CD4-positive, alpha-beta memory T cell (primary cell): ENCODE results near the gene ACP7. TPM values are rescaled to one million over a fixed set of nuclear protein-coding genes. Genes with fewer than 3 reads are reported as not detected.

Experiments used
- CTCF ChIA-PET: fragments of 350-600 bp; sonication (Branson Sonifier 250); formaldehyde crosslinking; loops from one replicate; lab custom pipeline; 2021; ENCODE audit warnings: inconsistent platforms; ENCODE audit not compliant: partially characterized antibody; lab: Charles Lee
- POLR2A ChIA-PET: fragments of 350-600 bp; sonication (Branson Sonifier 250); formaldehyde crosslinking; loops from one replicate; lab custom pipeline; 2021; ENCODE audit not compliant: partially characterized antibody; lab: Charles Lee
- DNase-seq, 5 donors: peaks; one replicate each; pipeline versions ENCODE4 v3.0.0 to v3.0.0-alpha.2; 2020 to 2022; ENCODE audit warnings: mixed read lengths in 1 of 5
- H3K27ac ChIP-seq: one replicate; pipeline ENCODE4 v1.7.0; 2013; ENCODE audit warnings: low read depth, low read length
- H3K27me3 ChIP-seq: 2 replicates; pipeline ENCODE4 v1.7.0; 2013; ENCODE audit warnings: mild to moderate bottlenecking, low read length, moderate library complexity; ENCODE audit not compliant: insufficient read depth
- H3K36me3 ChIP-seq: 2 replicates; pipeline ENCODE4 v1.7.0; 2013; ENCODE audit warnings: mild to moderate bottlenecking, low read length, moderate library complexity; ENCODE audit not compliant: insufficient read depth
- H3K4me1 ChIP-seq: 2 replicates; pipeline ENCODE4 v1.7.0; 2013; ENCODE audit warnings: mild to moderate bottlenecking, low read length, moderate library complexity; ENCODE audit not compliant: insufficient read depth
- H3K4me3 ChIP-seq, 2 donors: one replicate each; pipeline ENCODE4 v1.7.0; 2013; ENCODE audit warnings: low read length in 2 of 2, mild to moderate bottlenecking in 1 of 2
- H3K9me3 ChIP-seq, 2 donors: one replicate each; pipeline ENCODE4 v1.7.0; 2013; ENCODE audit warnings: low read length in 2 of 2, control low read depth in 1 of 2; ENCODE audit not compliant: control insufficient read depth in 1 of 2
- H3K27ac Mint-ChIP-seq, 7 donors: one replicate each; pipeline ENCODE4 v1.8.0; 2020 to 2021; ENCODE audit warnings: mixed read lengths in 7 of 7, mild to moderate bottlenecking in 6 of 7, inconsistent platforms in 3 of 7, moderate library complexity in 3 of 7
- H3K27me3 Mint-ChIP-seq, 2 donors: one replicate each; pipeline ENCODE4 v1.8.0; 2020 to 2021; ENCODE audit warnings: mixed read lengths in 2 of 2
- H3K36me3 Mint-ChIP-seq, 2 donors: one replicate each; pipeline ENCODE4 v1.8.0; 2020 to 2021; ENCODE audit warnings: mixed read lengths in 2 of 2, inconsistent platforms in 1 of 2, mild to moderate bottlenecking in 1 of 2
- H3K4me1 Mint-ChIP-seq, 4 donors: one replicate each; pipeline ENCODE4 v1.8.0; 2020 to 2021; ENCODE audit warnings: mixed read lengths in 4 of 4, mild to moderate bottlenecking in 1 of 4
- H3K4me3 Mint-ChIP-seq, 8 donors: one replicate each; pipeline ENCODE4 v1.8.0; 2020 to 2021; ENCODE audit warnings: mixed read lengths in 8 of 8, mild to moderate bottlenecking in 7 of 8, moderate library complexity in 6 of 8, inconsistent platforms in 3 of 8
- H3K9me3 Mint-ChIP-seq, 8 donors: one replicate each; pipeline ENCODE4 v1.8.0; 2020 to 2021; ENCODE audit warnings: mixed read lengths in 8 of 8, mild to moderate bottlenecking in 5 of 8, inconsistent platforms in 3 of 8, moderate library complexity in 1 of 8
- intact Hi-C: fragments of 100-400 bp; cut with micrococcal nuclease; formaldehyde crosslinking; loops from one replicate; pipeline ENCODE4 v1.15.1; 2023
- polyA plus RNA-seq, 2 donors: library from polyadenylated mRNA; unstranded; fragments of 300-500 nt; fragmentation: Illumina TruSeq; gene quantifications; one replicate each; pipeline ENCODE4 v1.2.3, GENCODE V29; 2021
- total RNA-seq, 2 experiments: library from RNA; stranded (reverse); gene quantifications; one replicate each; pipeline ENCODE4 v1.2.3, GENCODE V29; 2021

The ACP7 gene
- total and polyA plus RNA-seq, 4 experiments from 2014 or later, result 0.14 TPM; not detected in 3

- no peaks in the 10 kb centered on the region for H3K36me3 Mint-ChIP-seq
- Histone ChIP-seq H3K4me1 (peaks cover 21% of the 10 kb centered on the region), H3K36me3 (no peaks in the 10 kb centered on the region), H3K27ac (no peak overlapping the region), H3K27me3 (peaks cover 5% of the 10 kb centered on the region), H3K4me3 (no peak overlapping the region), H3K9me3 (no peaks in the 10 kb centered on the region)
- H3K4me3 Mint-ChIP-seq, result no peak overlapping the region
- H3K27me3 Mint-ChIP-seq, result peaks cover 9 to 10% of the 10 kb centered on the region in 2 donors
- DNase-seq, result no peak
- H3K9me3 Mint-ChIP-seq, result no peaks in the 10 kb centered on the region
- CTCF ChIA-PET, result interaction anchor here (2.4 kb wide), 1 partner anchor 26 kb away, joined by 8 read pairs; no protein-coding TSS in a partner anchor
- peak overlapping the region in 3 of 7 donors; percentile 35 to 52 (median 47) for H3K27ac Mint-ChIP-seq
- peaks cover 17 to 29% (median 23%) of the 10 kb centered on the region in 4 donors for H3K4me1 Mint-ChIP-seq
- intact Hi-C loops, result no loop called here
- POLR2A ChIA-PET, result no interaction called here
These were observed 6.8 kb upstream of the ACP7 start for GRCh38 chr19:39077323-39077722.

DNA sequence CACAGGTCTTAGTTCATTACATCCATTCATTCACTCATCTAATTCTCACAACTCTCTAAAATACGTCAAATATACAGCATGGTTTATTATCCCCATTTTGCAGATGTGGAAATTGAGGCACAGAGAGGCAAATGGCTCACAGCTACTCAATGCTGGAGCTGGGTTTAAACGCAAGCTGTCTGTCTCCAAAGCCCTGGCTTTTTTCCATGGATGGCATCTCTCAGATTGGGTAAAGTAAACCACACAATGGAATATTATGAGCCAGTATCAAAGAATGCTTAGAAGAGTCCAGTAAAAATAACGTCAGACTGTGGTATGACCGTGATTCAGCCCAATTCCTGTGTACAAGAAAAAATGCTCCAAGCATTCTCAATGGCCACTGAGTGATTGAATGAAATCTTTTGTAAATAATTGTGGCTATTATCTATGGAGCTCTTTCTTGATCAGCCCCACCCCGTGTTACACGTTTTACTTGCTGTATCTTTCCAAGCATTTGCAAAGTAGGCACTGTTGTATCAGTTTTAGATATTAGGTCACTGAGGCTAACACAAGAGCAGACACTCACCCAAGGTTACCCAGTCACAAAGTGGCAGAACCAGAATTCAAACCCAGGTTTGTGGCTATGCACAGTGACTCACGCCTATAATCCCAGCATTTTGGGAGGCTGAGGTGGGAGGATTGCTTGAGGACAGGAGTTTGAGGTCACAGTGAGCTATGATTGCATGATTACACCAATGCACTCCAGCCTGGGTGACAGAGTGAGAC lies 5.5 kb upstream of the ACP7 start:
- peak overlapping the region in 1 of 7 donors; percentile 12 for H3K27ac Mint-ChIP-seq
- no peak overlapping the region for H3K27ac ChIP-seq
- H3K4me3 ChIP-seq, result no peak overlapping the region
- H3K4me1 ChIP-seq, result peaks cover 20% of the 10 kb centered on the region
- CTCF ChIA-PET, result interaction anchor here (0.8 to 2.4 kb wide), 2 partner anchors 27 to 676 kb away, joined by 3 to 8 read pairs; partner anchors contain the start of gene FAM98C
- peaks cover 20 to 21% of the 10 kb centered on the region in 2 donors for H3K27me3 Mint-ChIP-seq
- H3K36me3 ChIP-seq, result no peaks in the 10 kb centered on the region
- H3K9me3 Mint-ChIP-seq, result no peaks in the 10 kb centered on the region
- intact Hi-C loops, result no loop called here
- POLR2A ChIA-PET, result no interaction called here
- no peaks in the 10 kb centered on the region for H3K36me3 Mint-ChIP-seq
- peaks cover 15% of the 10 kb centered on the region for H3K27me3 ChIP-seq
- no peaks in the 10 kb centered on the region for H3K9me3 ChIP-seq
- no peak for DNase-seq
- H3K4me1 Mint-ChIP-seq, result peaks cover 14 to 28% (median 23%) of the 10 kb centered on the region in 4 donors
- H3K4me3 Mint-ChIP-seq, result no peak overlapping the region

DNA sequence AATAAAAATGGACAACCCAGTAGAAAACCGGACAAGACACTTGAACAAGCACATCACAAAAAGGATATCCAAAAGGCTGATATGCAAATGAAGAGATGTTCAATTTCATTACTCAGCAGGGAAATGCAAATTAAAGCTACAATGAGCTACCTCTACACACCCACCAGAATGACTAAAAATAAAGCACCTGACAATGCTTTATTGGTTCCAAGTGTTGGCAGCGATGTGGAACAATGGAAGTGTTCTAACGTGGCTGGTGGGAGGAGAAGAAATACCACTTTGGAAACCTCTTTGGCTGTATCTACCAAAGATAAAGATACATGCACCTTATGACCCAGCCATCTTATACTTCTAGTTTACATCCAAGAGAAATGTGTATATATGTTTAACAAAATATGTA lies 3.7 kb upstream of the ACP7 start:
- H3K4me1 Mint-ChIP-seq, result peaks cover 7 to 24% (median 18%) of the 10 kb centered on the region in 4 donors
- H3K36me3 Mint-ChIP-seq, result no peaks in the 10 kb centered on the region
- intact Hi-C loops, result no loop called here
- Histone ChIP-seq H3K27me3 (peaks cover 21% of the 10 kb centered on the region), H3K4me1 (peaks cover 13% of the 10 kb centered on the region), H3K4me3 (no peak overlapping the region), H3K36me3 (no peaks in the 10 kb centered on the region), H3K27ac (no peak overlapping the region), H3K9me3 (no peaks in the 10 kb centered on the region)
- POLR2A ChIA-PET, result no interaction called here
- DNase-seq, result no peak
- no peaks in the 10 kb centered on the region for H3K9me3 Mint-ChIP-seq
- H3K27me3 Mint-ChIP-seq, result peaks cover 24 to 27% of the 10 kb centered on the region in 2 donors
- CTCF ChIA-PET, result interaction anchor here (0.9 kb wide), 1 partner anchor 249 kb away, joined by 3 read pairs; no protein-coding TSS in a partner anchor
- H3K4me3 Mint-ChIP-seq, result no peak overlapping the region
- H3K27ac Mint-ChIP-seq, result no peak overlapping the region

GRCh38 chr19:39082167-39082566 lies 2.0 kb upstream of the ACP7 start:
- Histone ChIP-seq H3K27me3 (peaks cover 21% of the 10 kb centered on the region), H3K4me1 (peaks cover 13% of the 10 kb centered on the region), H3K36me3 (no peaks in the 10 kb centered on the region), H3K4me3 (no peak overlapping the region), H3K9me3 (no peaks in the 10 kb centered on the region), H3K27ac (no peak overlapping the region)
- Mint-ChIP-seq H3K4me3 (peak overlapping the region in 1 of 8 donors; percentile 21), H3K27ac (no peak overlapping the region), H3K27me3 (peaks cover 24 to 30% of the 10 kb centered on the region in 2 donors), H3K36me3 (no peaks in the 10 kb centered on the region), H3K4me1 (peaks cover 7 to 23% (median 14%) of the 10 kb centered on the region in 4 donors), H3K9me3 (no peaks in the 10 kb centered on the region)
- intact Hi-C loops, result no loop called here
- CTCF ChIA-PET, result no interaction called here
- no peak for DNase-seq
- POLR2A ChIA-PET, result interaction anchor here (0.8 to 1.3 kb wide), 2 partner anchors 8 to 10 kb away, joined by 3 to 6 read pairs; no protein-coding TSS in a partner anchor

DNA sequence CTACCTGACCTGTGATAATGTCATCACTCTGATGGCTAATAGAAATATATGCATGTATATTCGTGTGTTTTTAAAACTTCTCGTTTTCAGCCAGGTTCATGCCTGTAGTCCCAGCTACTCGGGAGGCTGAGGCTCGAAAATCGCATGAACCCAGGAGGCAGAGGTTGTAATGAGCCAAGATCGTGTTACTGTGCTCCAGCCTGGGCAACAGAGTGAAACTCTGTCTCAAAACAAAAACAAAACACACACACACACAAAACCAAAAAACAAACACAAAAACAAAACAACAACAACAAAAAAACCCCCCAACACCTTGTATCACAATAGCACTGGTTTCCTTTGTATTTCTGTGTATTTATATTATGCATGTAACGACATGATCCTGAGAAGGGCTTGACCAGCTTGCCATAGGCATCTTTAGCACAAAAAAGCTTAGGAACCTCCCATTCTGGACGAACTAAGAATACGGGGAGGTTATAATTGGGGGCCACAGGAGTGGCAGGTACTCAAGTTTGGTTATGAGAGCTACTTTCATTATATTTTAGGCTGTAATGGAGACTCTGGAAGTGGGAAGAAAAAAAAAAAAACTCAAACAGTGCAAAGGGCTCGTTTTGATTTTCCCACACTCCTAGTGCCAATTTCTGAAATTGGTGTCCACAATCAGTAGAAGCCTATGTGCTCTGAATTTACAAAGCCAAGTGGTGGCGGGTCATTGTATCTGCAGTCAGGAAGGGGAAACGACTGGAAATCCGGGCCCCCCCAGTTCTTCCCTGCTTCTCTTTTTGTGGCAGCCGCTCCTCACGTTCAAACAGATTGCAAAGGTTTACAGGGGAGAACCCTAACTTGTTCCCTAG lies 1.2 kb upstream of the ACP7 start:
- peak overlapping the region; percentile 77 to 94 (median 87) for H3K4me3 Mint-ChIP-seq
- peak overlapping the region in 5 of 7 donors; percentile 30 to 89 (median 76) for H3K27ac Mint-ChIP-seq
- Histone ChIP-seq H3K4me1 (peaks cover 13% of the 10 kb centered on the region), H3K36me3 (no peaks in the 10 kb centered on the region), H3K9me3 (no peaks in the 10 kb centered on the region), H3K27me3 (peaks cover 21% of the 10 kb centered on the region), H3K27ac (no peak overlapping the region), H3K4me3 (no peak overlapping the region)
- intact Hi-C loops, result no loop called here
- peaks cover 7 to 23% (median 14%) of the 10 kb centered on the region in 4 donors for H3K4me1 Mint-ChIP-seq
- ChIA-PET CTCF (interaction anchor here (0.6 kb wide), 1 partner anchor 29 kb away, joined by 3 read pairs; no protein-coding TSS in a partner anchor), POLR2A (interaction anchor here (0.7 to 1.3 kb wide), 4 partner anchors 9 to 253 kb away, joined by 3 to 6 read pairs (median 4); partner anchors contain the start of gene GMFG)
- H3K27me3 Mint-ChIP-seq, result peaks cover 24 to 30% of the 10 kb centered on the region in 2 donors
- H3K9me3 Mint-ChIP-seq, result no peaks in the 10 kb centered on the region
- H3K36me3 Mint-ChIP-seq, result no peaks in the 10 kb centered on the region
- no peak for DNase-seq

GRCh38 chr19:39083599-39083982 lies 577 bp upstream of the ACP7 start:
- no peak overlapping the region for H3K27ac ChIP-seq
- H3K36me3 ChIP-seq, result no peaks in the 10 kb centered on the region
- POLR2A ChIA-PET, result interaction anchor here (0.7 to 1.0 kb wide), 2 partner anchors 9 to 244 kb away, joined by 3 to 5 read pairs; no protein-coding TSS in a partner anchor
- DNase-seq, result peak in 3 of 5 donors; percentile 2 to 17 (median 11)
- Mint-ChIP-seq H3K4me1 (peaks cover 7 to 23% (median 14%) of the 10 kb centered on the region in 4 donors), H3K27ac (peak overlapping the region in 6 of 7 donors; percentile 30 to 89 (median 82)), H3K9me3 (no peaks in the 10 kb centered on the region), H3K36me3 (no peaks in the 10 kb centered on the region), H3K4me3 (peak overlapping the region; percentile 77 to 94 (median 87)), H3K27me3 (peaks cover 24 to 30% of the 10 kb centered on the region in 2 donors)
- H3K27me3 ChIP-seq, result peaks cover 21% of the 10 kb centered on the region
- peaks cover 13% of the 10 kb centered on the region for H3K4me1 ChIP-seq
- H3K4me3 ChIP-seq, result peak overlapping the region in 1 of 2 donors; percentile 15
- CTCF ChIA-PET, result interaction anchor here (0.6 kb wide), 1 partner anchor 30 kb away, joined by 3 read pairs; no protein-coding TSS in a partner anchor
- H3K9me3 ChIP-seq, result no peaks in the 10 kb centered on the region
- intact Hi-C loops, result no loop called here
